MCF 10A (cell line): ENCODE data around the gene HIBCH. TPM values are rescaled to one million over a fixed set of nuclear protein-coding genes. Genes with fewer than 3 reads are reported as not detected.

Experiments
- BruUV-seq: library from RNA; stranded (reverse); fragments of 400-500 nt; replicated peaks from 2 replicates; lab custom pipeline; 2021; lab: Mats Ljungman, UMichigan
- CTCF ChIA-PET: fragments of 300-600 bp; sonication (Branson Sonifier 250); formaldehyde crosslinking; extraction: SDS; loops from one replicate; lab custom pipeline; 2021; ENCODE audit warnings: antibody characterized with exemption, inconsistent platforms; lab: Yijun Ruan, JAX
- POLR2A ChIA-PET: fragments of 300-600, 350-650 bp; sonication (Branson Sonifier 250); formaldehyde crosslinking; extraction: SDS; loops from one replicate; lab custom pipeline; 2020; ENCODE audit warnings: antibody characterized with exemption, inconsistent platforms; lab: Yijun Ruan, JAX
- DNase-seq: peaks from one replicate; pipeline ENCODE4 v3.0.0-alpha.2; 2018; ENCODE audit not compliant: unreplicated experiment
- H3K27ac Mint-ChIP-seq: one replicate; pipeline ENCODE4 v1.8.0; 2022; ENCODE audit warnings: mild to moderate bottlenecking, low read depth, mixed read lengths; ENCODE audit not compliant: unreplicated experiment
- H3K27me3 Mint-ChIP-seq: one replicate; pipeline ENCODE4 v1.8.0; 2022; ENCODE audit warnings: mixed read lengths; ENCODE audit not compliant: insufficient read depth, unreplicated experiment
- H3K36me3 Mint-ChIP-seq: one replicate; pipeline ENCODE4 v1.8.0; 2022; ENCODE audit warnings: mild to moderate bottlenecking, moderate library complexity, mixed read lengths; ENCODE audit not compliant: insufficient read depth, unreplicated experiment
- H3K4me1 Mint-ChIP-seq: one replicate; pipeline ENCODE4 v1.8.0; 2022; ENCODE audit warnings: mixed read lengths; ENCODE audit not compliant: insufficient read depth, unreplicated experiment
- H3K4me3 Mint-ChIP-seq: one replicate; pipeline ENCODE4 v1.8.0; 2022; ENCODE audit warnings: mild to moderate bottlenecking, moderate library complexity, mixed read lengths; ENCODE audit not compliant: unreplicated experiment
- H3K9me3 Mint-ChIP-seq: one replicate; pipeline ENCODE4 v1.8.0; 2022; ENCODE audit warnings: mixed read lengths; ENCODE audit not compliant: unreplicated experiment
- CTCF ChIP-seq: fragments of 200-600 bp; IDR thresholded peaks from one replicate; pipeline ENCODE4 v1.8.0; 2022; ENCODE audit warnings: antibody characterized with exemption, mild to moderate bottlenecking; ENCODE audit not compliant: unreplicated experiment
- intact Hi-C: fragments of 100-400 bp; cut with micrococcal nuclease; formaldehyde crosslinking; loops from 2 replicates; pipeline ENCODE4 v1.14.1; 2022
- total RNA-seq: library from RNA; stranded (reverse); gene quantifications from 2 replicates; pipeline ENCODE4 v1.2.3, GENCODE V29; 2022

Gene HIBCH
- total RNA-seq, 1 experiment from 2014 or later = 14.7 TPM

GRCh38 chr2:190255676-190256075 is 64.0 kb downstream of the HIBCH start:
- no peaks in the 10 kb centered on the region for H3K4me1 Mint-ChIP-seq
- H3K4me3 Mint-ChIP-seq = no peak overlapping the region
- no peak for TF ChIP-seq CTCF
- no peaks in the 10 kb centered on the region for H3K27me3 Mint-ChIP-seq
- intact Hi-C loops = no loop called here
- BruUV-seq = no TSS peak
- ChIA-PET CTCF (no interaction called here), POLR2A (no interaction called here)
- H3K9me3 Mint-ChIP-seq = peaks cover 10% of the 10 kb centered on the region
- peaks cover 30% of the 10 kb centered on the region for H3K36me3 Mint-ChIP-seq
- no peak for DNase-seq
- no peak overlapping the region for H3K27ac Mint-ChIP-seq

- CTCF ChIA-PET = no interaction called here
- Mint-ChIP-seq H3K4me1 (no peaks in the 10 kb centered on the region), H3K4me3 (no peak overlapping the region), H3K9me3 (peaks cover 10% of the 10 kb centered on the region), H3K27me3 (no peaks in the 10 kb centered on the region), H3K27ac (no peak overlapping the region), H3K36me3 (peaks cover 30% of the 10 kb centered on the region)
- DNase-seq = no peak
- POLR2A ChIA-PET = no interaction called here
- BruUV-seq = no TSS peak
- no peak for TF ChIP-seq CTCF
- intact Hi-C loops = no loop called here
Observed at GRCh38 chr2:190254063-190254850, 65.4 kb downstream of the HIBCH start.

- Mint-ChIP-seq H3K36me3 (peaks cover 4% of the 10 kb centered on the region), H3K4me3 (no peak overlapping the region), H3K9me3 (no peaks in the 10 kb centered on the region), H3K27me3 (no peaks in the 10 kb centered on the region), H3K27ac (no peak overlapping the region), H3K4me1 (no peaks in the 10 kb centered on the region)
- ChIA-PET POLR2A (interaction anchor here (0.9 kb wide), 1 partner anchor 10 kb away, joined by 4 read pairs; no protein-coding TSS in a partner anchor), CTCF (interaction anchor here (0.5 to 1.2 kb wide), 4 partner anchors 13 to 673 kb away, joined by 3 to 5 read pairs (median 3); no protein-coding TSS in a partner anchor)
- DNase-seq = no peak
- intact Hi-C loops = no loop called here
- no TSS peak for BruUV-seq
- TF ChIP-seq CTCF = no peak
Observed at GRCh38 chr2:190250421-190250820, 69.2 kb downstream of the HIBCH start.

- Mint-ChIP-seq H3K4me3 (no peak overlapping the region), H3K9me3 (peaks cover 19% of the 10 kb centered on the region), H3K36me3 (peaks cover 2% of the 10 kb centered on the region), H3K4me1 (no peaks in the 10 kb centered on the region), H3K27me3 (no peaks in the 10 kb centered on the region), H3K27ac (no peak overlapping the region)
- POLR2A ChIA-PET = no interaction called here
- no peak for DNase-seq
- intact Hi-C loops = no loop called here
- TF ChIP-seq CTCF = no peak
- no TSS peak for BruUV-seq
- CTCF ChIA-PET = interaction anchor here (0.8 kb wide), 1 partner anchor 10 kb away, joined by 3 read pairs; no protein-coding TSS in a partner anchor
Observed at GRCh38 chr2:190235551-190236075, 84.0 kb downstream of the HIBCH start.
